Panc1 (cell line): ENCODE data around the gene KRT85. TPM values are rescaled to one million over a fixed set of nuclear protein-coding genes. Genes with fewer than 3 reads are reported as not detected.

ENCODE experiments used
- ATAC-seq: fragments of 200-7000 bp; cut with Tn5 transposase; 2 replicates; pipeline ENCODE4 v1.9.1; 2020; ENCODE audit warnings: mild to moderate bottlenecking, moderate library complexity
- BruUV-seq: library from RNA; stranded (reverse); fragments of 400-500 nt; replicated peaks from 2 replicates; lab custom pipeline; 2021; lab: Mats Ljungman, UMichigan
- CTCF ChIA-PET: fragments of 300-600 bp; sonication (Branson Sonifier 250); formaldehyde crosslinking; loops from one replicate; lab custom pipeline; 2022; ENCODE audit warnings: antibody characterized with exemption; lab: Charles Lee
- POLR2A ChIA-PET: fragments of 300-600 bp; sonication (Branson Sonifier 250); formaldehyde crosslinking; loops from one replicate; lab custom pipeline; 2022; ENCODE audit warnings: antibody characterized with exemption; lab: Charles Lee
- DNase-seq: peaks from one replicate; pipeline ENCODE4 v3.0.0-alpha.2; 2010; ENCODE audit warnings: low read depth, low spot score
- H3K27ac ChIP-seq: 2 replicates; pipeline ENCODE4 v1.5.1; 2011; ENCODE audit warnings: mild to moderate bottlenecking, low read length, inconsistent platforms
- H3K27me3 ChIP-seq: fragments of 200-500 bp; sonication (Bioruptor generic); 2 replicates; pipeline ENCODE4 v1.6.0; 2014; ENCODE audit warnings: low read length, inconsistent platforms; ENCODE audit not compliant: control insufficient read depth, insufficient read depth
- H3K36me3 ChIP-seq: fragments of 200-500 bp; sonication (Bioruptor generic); 2 replicates; pipeline ENCODE4 v1.5.1; 2014; ENCODE audit warnings: inconsistent platforms, mild to moderate bottlenecking, low read length, moderate library complexity; ENCODE audit not compliant: control insufficient read depth, insufficient read depth
- H3K4me1 ChIP-seq: 2 replicates; pipeline ENCODE4 v1.5.1; 2011; ENCODE audit warnings: inconsistent platforms, mild to moderate bottlenecking, low read length, moderate library complexity; ENCODE audit not compliant: control insufficient read depth, insufficient read depth
- H3K4me3 ChIP-seq, 2 experiments: 2 replicates each; pipeline ENCODE4 v1.5.1; 2011 to 2012; ENCODE audit warnings: low read depth in 2 of 2, low read length in 2 of 2, mild to moderate bottlenecking in 2 of 2, inconsistent platforms in 1 of 2, moderate library complexity in 1 of 2
- H3K9me3 ChIP-seq: fragments of 200-500 bp; sonication (Bioruptor generic); 2 replicates; pipeline ENCODE4 v1.5.1; 2014; ENCODE audit warnings: low read depth, mild to moderate bottlenecking, inconsistent platforms, low read length, moderate library complexity; ENCODE audit not compliant: control insufficient read depth, insufficient read depth
- POLR2AphosphoS5 ChIP-seq: IDR thresholded peaks from 2 replicates; pipeline ENCODE4 v1.6.1; 2012; ENCODE audit warnings: mild to moderate bottlenecking, low read depth, low read length, moderate library complexity
- SIN3A ChIP-seq: IDR thresholded peaks from 2 replicates; pipeline ENCODE4 v1.6.1; 2012; ENCODE audit warnings: low read depth, mild to moderate bottlenecking, low read length, moderate library complexity, borderline replicate concordance; ENCODE audit not compliant: insufficient read depth
- TCF7L2 ChIP-seq: IDR thresholded peaks from 2 replicates; pipeline ENCODE4 v1.6.1; 2011; ENCODE audit warnings: mild to moderate bottlenecking, low read depth, low read length, inconsistent platforms
- in situ Hi-C: cut with HindIII; loops from 2 replicates; pipeline ENCODE4 v1.10.0; 2016; ENCODE audit warnings: low sequenced_read_pairs, low pct_unique_long_range_greater_than_20kb
- intact Hi-C: fragments of 100-400 bp; cut with micrococcal nuclease; formaldehyde crosslinking; loops from one replicate; pipeline ENCODE4 v1.10.0; 2022; ENCODE audit not compliant: unreplicated experiment
- total RNA-seq: library from RNA; stranded (reverse); gene quantifications from one replicate; pipeline ENCODE4 v1.2.1, GENCODE V29; 2021; ENCODE audit not compliant: unreplicated experiment
- TF ChIP-seq, protein P1 (sequence below), 2 experiments: IDR thresholded peaks; 2 replicates each; pipeline ENCODE4 v1.6.1; 2011 to 2012; ENCODE audit warnings: low read depth in 2 of 2, control low read depth in 1 of 2, low read length in 1 of 2, mild to moderate bottlenecking in 1 of 2, moderate library complexity in 1 of 2; ENCODE audit not compliant: insufficient read depth in 1 of 2
- TF ChIP-seq, protein P2 (sequence below): fragments of 450-650 bp; IDR thresholded peaks from 2 replicates; pipeline ENCODE4 v1.5.1; 2017; ENCODE audit warnings: mild to moderate bottlenecking

The KRT85 gene
- total RNA-seq, 1 experiment from 2014 or later, result not detected

DNA sequence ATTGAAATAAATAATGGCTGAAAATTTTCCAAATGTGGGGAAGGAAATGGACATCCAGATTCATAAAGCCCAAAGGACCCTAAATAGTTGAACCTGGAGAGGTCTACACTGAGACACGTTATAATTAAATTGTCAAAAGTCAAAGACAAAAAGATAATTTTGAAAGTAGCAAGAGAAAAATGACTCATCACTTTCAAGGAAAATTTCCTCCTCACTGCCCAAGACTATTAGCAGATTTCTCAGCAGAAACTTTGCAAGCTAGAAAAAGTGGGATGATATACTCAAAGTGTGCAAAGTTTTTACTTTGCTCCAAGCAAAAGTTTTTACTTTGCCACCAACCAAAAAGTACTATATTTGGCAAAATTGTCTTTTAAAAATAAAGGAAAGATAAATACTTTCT lies 30.2 kb downstream of the KRT85 start:
- no TSS peak for BruUV-seq
- no peak for ATAC-seq
- H3K4me1 ChIP-seq, result no peaks in the 10 kb centered on the region
- H3K36me3 ChIP-seq, result no peaks in the 10 kb centered on the region
- H3K27me3 ChIP-seq, result no peaks in the 10 kb centered on the region
- ChIA-PET POLR2A (no interaction called here), CTCF (no interaction called here)
- H3K27ac ChIP-seq, result no peak overlapping the region
- TF ChIP-seq, protein P1, sequence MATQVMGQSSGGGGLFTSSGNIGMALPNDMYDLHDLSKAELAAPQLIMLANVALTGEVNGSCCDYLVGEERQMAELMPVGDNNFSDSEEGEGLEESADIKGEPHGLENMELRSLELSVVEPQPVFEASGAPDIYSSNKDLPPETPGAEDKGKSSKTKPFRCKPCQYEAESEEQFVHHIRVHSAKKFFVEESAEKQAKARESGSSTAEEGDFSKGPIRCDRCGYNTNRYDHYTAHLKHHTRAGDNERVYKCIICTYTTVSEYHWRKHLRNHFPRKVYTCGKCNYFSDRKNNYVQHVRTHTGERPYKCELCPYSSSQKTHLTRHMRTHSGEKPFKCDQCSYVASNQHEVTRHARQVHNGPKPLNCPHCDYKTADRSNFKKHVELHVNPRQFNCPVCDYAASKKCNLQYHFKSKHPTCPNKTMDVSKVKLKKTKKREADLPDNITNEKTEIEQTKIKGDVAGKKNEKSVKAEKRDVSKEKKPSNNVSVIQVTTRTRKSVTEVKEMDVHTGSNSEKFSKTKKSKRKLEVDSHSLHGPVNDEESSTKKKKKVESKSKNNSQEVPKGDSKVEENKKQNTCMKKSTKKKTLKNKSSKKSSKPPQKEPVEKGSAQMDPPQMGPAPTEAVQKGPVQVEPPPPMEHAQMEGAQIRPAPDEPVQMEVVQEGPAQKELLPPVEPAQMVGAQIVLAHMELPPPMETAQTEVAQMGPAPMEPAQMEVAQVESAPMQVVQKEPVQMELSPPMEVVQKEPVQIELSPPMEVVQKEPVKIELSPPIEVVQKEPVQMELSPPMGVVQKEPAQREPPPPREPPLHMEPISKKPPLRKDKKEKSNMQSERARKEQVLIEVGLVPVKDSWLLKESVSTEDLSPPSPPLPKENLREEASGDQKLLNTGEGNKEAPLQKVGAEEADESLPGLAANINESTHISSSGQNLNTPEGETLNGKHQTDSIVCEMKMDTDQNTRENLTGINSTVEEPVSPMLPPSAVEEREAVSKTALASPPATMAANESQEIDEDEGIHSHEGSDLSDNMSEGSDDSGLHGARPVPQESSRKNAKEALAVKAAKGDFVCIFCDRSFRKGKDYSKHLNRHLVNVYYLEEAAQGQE (IDR thresholded peaks at IDR 0.05; ENCODE audit: insufficient read depth in 1 of 2, low read depth in 2 of 2, low read length in 1 of 2), result no peak
- no peak for TF ChIP-seq POLR2AphosphoS5
- TF ChIP-seq, protein P2, sequence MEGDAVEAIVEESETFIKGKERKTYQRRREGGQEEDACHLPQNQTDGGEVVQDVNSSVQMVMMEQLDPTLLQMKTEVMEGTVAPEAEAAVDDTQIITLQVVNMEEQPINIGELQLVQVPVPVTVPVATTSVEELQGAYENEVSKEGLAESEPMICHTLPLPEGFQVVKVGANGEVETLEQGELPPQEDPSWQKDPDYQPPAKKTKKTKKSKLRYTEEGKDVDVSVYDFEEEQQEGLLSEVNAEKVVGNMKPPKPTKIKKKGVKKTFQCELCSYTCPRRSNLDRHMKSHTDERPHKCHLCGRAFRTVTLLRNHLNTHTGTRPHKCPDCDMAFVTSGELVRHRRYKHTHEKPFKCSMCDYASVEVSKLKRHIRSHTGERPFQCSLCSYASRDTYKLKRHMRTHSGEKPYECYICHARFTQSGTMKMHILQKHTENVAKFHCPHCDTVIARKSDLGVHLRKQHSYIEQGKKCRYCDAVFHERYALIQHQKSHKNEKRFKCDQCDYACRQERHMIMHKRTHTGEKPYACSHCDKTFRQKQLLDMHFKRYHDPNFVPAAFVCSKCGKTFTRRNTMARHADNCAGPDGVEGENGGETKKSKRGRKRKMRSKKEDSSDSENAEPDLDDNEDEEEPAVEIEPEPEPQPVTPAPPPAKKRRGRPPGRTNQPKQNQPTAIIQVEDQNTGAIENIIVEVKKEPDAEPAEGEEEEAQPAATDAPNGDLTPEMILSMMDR, result no peak
- TF ChIP-seq SIN3A, result no peak
- TF ChIP-seq TCF7L2, result no peak
- DNase-seq, result no peak
- H3K4me3 ChIP-seq, result no peak overlapping the region
- no peaks in the 10 kb centered on the region for H3K9me3 ChIP-seq
- in situ Hi-C loops, result no loop called here
- intact Hi-C loops, result no loop called here

DNA sequence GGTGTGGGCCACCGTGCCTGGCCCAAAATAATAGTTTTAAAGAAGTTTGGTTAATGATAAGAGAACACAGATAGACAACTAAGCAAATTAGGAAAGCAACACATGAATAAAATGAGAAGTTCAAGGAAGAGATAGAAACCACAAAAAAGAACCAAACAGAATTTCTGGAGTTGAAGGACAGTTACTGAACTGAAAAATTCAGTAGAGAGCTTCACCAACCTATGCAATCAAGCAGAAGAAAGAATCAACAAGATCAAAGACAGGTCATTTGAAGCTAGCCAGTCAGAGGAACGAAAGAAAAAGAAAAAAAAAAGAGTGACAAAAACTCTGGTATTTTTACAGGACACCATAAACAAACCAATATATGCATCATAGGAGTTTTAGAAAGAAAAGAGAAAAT lies 30.6 kb downstream of the KRT85 start:
- no peak for DNase-seq
- in situ Hi-C loops, result no loop called here
- intact Hi-C loops, result no loop called here
- Histone ChIP-seq H3K36me3 (no peaks in the 10 kb centered on the region), H3K9me3 (no peaks in the 10 kb centered on the region), H3K4me3 (no peak overlapping the region), H3K27me3 (no peaks in the 10 kb centered on the region), H3K27ac (no peak overlapping the region), H3K4me1 (no peaks in the 10 kb centered on the region)
- no TSS peak for BruUV-seq
- ChIA-PET POLR2A (no interaction called here), CTCF (no interaction called here)
- no peak for ATAC-seq
- TF ChIP-seq POLR2AphosphoS5, result no peak

DNA sequence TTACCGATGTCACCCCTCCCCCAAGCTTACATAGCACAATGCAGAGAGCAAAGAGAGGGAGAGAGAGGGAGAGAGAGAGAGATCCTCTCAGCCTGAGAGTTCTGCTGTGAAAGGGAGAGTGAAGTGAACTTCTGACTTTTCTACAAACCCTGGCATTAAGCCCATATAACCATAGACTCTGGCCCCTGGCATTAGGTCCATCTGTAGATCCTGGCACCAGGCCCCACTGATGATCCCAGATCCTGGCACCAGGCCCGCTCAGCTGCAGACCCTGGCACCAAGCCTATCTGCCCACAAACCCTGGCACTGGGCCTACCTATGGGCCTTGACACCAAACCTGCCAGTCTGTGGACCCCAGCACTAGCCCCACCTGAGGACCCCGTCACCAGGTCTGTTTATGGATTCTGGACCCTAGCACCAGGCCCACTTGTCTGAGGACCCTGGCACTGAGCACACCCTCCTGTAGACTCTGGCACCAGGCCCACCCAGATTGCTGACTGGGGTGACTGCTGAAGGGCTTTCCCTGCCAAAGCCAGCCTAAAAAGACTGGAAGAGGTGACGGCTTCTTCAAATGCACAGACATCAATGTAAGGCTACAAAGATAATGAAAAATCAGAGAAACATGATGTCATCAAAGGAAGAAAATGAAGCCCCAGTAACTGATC lies 31.6 kb downstream of the KRT85 start:
- no TSS peak for BruUV-seq
- Histone ChIP-seq H3K4me1 (no peaks in the 10 kb centered on the region), H3K9me3 (no peaks in the 10 kb centered on the region), H3K36me3 (no peaks in the 10 kb centered on the region), H3K4me3 (no peak overlapping the region), H3K27ac (no peak overlapping the region), H3K27me3 (no peaks in the 10 kb centered on the region)
- ChIA-PET POLR2A (no interaction called here), CTCF (no interaction called here)
- in situ Hi-C loops, result no loop called here
- no peak for TF ChIP-seq SIN3A
- no peak for TF ChIP-seq POLR2AphosphoS5
- no peak for TF ChIP-seq TCF7L2
- TF ChIP-seq, protein P1 (IDR thresholded peaks at IDR 0.05; ENCODE audit: insufficient read depth in 1 of 2, low read depth in 2 of 2, low read length in 1 of 2), result no peak
- TF ChIP-seq, protein P2, result no peak
- intact Hi-C loops, result no loop called here
- DNase-seq (no peak), ATAC-seq (no peak)
